A549 (cell line): ENCODE data around the gene EGLN2.

Source experiments
- CBX8 ChIP-seq: fragments of 200-600 bp; sonication (generic); IDR thresholded peaks from 2 replicates; pipeline ENCODE4 v1.6.1; 2016
- MYC ChIP-seq: IDR thresholded peaks from 2 replicates; pipeline ENCODE4 v1.6.1; 2012; ENCODE audit warnings: mild to moderate bottlenecking, inconsistent platforms, low read length, improper control_type of control experiment, borderline replicate concordance
- TF ChIP-seq, protein P1 (sequence below): fragments of >200 bp; sonication (Bioruptor Twin); formaldehyde crosslinking; IDR thresholded peaks from 3 replicates; pipeline ENCODE4 v1.5.1; 2016
- TF ChIP-seq, protein P2 (sequence below): fragments of 200-600 bp; sonication (generic); IDR thresholded peaks from 2 replicates; pipeline ENCODE4 v1.6.1; 2016; ENCODE audit warnings: antibody characterized with exemption, mild to moderate bottlenecking, moderate library complexity
- TF ChIP-seq, protein P3 (sequence below): IDR thresholded peaks from 2 replicates; pipeline ENCODE4 v1.6.1; 2012

DNA sequence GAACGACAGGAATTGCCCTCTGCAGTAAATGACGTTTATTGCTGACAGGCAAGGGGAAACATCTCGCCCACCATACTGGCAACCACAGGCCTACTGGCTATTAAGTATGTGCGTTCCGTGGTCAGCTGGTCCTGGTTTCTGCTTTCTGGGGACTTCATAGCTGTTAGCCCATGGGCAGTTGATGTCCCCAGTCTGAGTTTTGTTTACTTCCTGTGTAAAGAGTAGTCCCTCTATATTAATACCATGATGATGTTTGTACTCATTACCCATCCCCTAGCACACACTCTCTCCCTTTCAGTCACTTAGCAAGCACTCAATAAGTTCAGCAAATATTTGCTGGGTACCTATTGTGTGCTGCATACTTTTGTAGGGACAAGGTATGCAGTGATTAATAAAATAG lies 30.1 kb upstream of the EGLN2 start:
- TF ChIP-seq, protein P1, sequence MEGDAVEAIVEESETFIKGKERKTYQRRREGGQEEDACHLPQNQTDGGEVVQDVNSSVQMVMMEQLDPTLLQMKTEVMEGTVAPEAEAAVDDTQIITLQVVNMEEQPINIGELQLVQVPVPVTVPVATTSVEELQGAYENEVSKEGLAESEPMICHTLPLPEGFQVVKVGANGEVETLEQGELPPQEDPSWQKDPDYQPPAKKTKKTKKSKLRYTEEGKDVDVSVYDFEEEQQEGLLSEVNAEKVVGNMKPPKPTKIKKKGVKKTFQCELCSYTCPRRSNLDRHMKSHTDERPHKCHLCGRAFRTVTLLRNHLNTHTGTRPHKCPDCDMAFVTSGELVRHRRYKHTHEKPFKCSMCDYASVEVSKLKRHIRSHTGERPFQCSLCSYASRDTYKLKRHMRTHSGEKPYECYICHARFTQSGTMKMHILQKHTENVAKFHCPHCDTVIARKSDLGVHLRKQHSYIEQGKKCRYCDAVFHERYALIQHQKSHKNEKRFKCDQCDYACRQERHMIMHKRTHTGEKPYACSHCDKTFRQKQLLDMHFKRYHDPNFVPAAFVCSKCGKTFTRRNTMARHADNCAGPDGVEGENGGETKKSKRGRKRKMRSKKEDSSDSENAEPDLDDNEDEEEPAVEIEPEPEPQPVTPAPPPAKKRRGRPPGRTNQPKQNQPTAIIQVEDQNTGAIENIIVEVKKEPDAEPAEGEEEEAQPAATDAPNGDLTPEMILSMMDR, result no peak
- TF ChIP-seq, protein P2, sequence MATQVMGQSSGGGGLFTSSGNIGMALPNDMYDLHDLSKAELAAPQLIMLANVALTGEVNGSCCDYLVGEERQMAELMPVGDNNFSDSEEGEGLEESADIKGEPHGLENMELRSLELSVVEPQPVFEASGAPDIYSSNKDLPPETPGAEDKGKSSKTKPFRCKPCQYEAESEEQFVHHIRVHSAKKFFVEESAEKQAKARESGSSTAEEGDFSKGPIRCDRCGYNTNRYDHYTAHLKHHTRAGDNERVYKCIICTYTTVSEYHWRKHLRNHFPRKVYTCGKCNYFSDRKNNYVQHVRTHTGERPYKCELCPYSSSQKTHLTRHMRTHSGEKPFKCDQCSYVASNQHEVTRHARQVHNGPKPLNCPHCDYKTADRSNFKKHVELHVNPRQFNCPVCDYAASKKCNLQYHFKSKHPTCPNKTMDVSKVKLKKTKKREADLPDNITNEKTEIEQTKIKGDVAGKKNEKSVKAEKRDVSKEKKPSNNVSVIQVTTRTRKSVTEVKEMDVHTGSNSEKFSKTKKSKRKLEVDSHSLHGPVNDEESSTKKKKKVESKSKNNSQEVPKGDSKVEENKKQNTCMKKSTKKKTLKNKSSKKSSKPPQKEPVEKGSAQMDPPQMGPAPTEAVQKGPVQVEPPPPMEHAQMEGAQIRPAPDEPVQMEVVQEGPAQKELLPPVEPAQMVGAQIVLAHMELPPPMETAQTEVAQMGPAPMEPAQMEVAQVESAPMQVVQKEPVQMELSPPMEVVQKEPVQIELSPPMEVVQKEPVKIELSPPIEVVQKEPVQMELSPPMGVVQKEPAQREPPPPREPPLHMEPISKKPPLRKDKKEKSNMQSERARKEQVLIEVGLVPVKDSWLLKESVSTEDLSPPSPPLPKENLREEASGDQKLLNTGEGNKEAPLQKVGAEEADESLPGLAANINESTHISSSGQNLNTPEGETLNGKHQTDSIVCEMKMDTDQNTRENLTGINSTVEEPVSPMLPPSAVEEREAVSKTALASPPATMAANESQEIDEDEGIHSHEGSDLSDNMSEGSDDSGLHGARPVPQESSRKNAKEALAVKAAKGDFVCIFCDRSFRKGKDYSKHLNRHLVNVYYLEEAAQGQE, result no peak
- TF ChIP-seq CBX8 (no peak), MYC (no peak)
- TF ChIP-seq, protein P3, sequence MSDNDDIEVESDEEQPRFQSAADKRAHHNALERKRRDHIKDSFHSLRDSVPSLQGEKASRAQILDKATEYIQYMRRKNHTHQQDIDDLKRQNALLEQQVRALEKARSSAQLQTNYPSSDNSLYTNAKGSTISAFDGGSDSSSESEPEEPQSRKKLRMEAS, result no peak
